ENCODE data around the gene AFP. TPM values are rescaled to one million over a fixed set of nuclear protein-coding genes. Genes with fewer than 3 reads are reported as not detected.

Gene AFP
- total RNA-seq, 1 experiment from 2014 or later, result 4.9 TPM

DNA sequence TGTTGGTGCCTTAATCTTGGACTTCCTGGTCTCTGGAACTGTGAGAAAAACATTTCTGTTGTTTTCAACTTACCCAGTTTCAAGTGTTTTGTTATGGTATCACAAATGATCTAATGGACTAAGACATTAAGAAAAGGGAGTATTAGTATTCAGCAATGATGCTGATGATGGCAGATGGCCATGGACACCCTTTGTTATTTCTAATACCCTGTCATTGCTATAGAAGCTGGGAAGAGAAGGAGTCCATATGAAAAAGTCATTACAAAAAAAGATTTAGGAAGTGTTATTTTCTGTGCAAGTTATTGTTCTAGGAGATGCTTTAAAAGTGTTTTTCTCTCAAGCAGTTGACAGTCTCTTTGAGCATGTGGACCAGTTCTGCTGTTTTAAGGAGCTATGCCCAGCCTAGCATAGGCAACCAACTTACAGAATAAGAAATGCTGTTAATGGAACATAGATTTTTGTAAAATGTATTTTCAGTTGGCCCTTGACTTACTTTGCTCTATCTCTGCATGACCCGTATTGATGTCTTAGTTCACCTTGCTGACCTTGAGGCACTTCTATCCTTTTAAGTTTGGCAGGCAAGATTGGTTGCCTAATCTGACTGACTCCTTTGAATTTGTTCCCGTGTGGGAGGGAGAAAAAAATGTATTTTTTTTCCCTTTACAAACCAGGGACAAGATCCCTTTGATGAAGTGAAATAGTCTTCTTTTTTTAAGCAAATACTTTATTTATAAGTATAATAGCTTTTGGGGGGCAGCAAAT, 6.0 kb upstream of the AFP start:
- Histone ChIP-seq H3K27ac (ENCODE audit: insufficient read length, low read depth, low read length) (no peak overlapping the region), H3K9ac (ENCODE audit: extremely low read depth, insufficient read length, low read length) (no peak overlapping the region), H3K79me2 (ENCODE audit: insufficient read depth, low read length) (no peaks in the 10 kb centered on the region), H3K4me1 (ENCODE audit: insufficient read depth, low read length) (no peaks in the 10 kb centered on the region), H2BK20ac (ENCODE audit: low read depth, low read length, poor library complexity, severe bottlenecking) (no peak overlapping the region), H3K18ac (ENCODE audit: insufficient read length, low read depth, low read length) (no peak overlapping the region), H3K23ac (ENCODE audit: insufficient read length, low read depth, low read length) (no peak overlapping the region), H3K56ac (ENCODE audit: insufficient read length, low read depth, low read length) (no peak overlapping the region), H3K4ac (ENCODE audit: low read depth, low read length) (no peak overlapping the region), H2AFZ (ENCODE audit: low read length) (no peak overlapping the region), H2BK5ac (ENCODE audit: insufficient read length, low read length) (no peak overlapping the region), H3K4me2 (ENCODE audit: insufficient read depth, insufficient read length, low read length) (no peak overlapping the region), H3K23me2 (ENCODE audit: insufficient read length, low read depth, low read length, poor library complexity, severe bottlenecking) (no peaks in the 10 kb centered on the region), H3K27me3 (ENCODE audit: insufficient read depth, low read length) (no peaks in the 10 kb centered on the region), H2BK12ac (ENCODE audit: insufficient read length, low read depth, low read length) (no peak overlapping the region), H4K8ac (replicated peaks; ENCODE audit: insufficient read length, low read depth, low read length) (no peak overlapping the region), H2AK5ac (ENCODE audit: insufficient read length, low read length) (no peak overlapping the region), H4K91ac (ENCODE audit: insufficient read length, low read depth, low read length) (no peak overlapping the region), H4K20me1 (ENCODE audit: control insufficient read depth, insufficient read depth, insufficient read length) (no peaks in the 10 kb centered on the region), H2BK120ac (ENCODE audit: low read depth, low read length, poor library complexity, severe bottlenecking) (no peak overlapping the region), H2BK15ac (ENCODE audit: low read depth, low read length) (no peak overlapping the region), H3K14ac (ENCODE audit: insufficient read depth, low read length) (no peak overlapping the region), H3T11ph (ENCODE audit: low read length) (no peak overlapping the region), H4K5ac (ENCODE audit: insufficient read length, low read depth, low read length) (no peak overlapping the region), H3K9me3 (ENCODE audit: control insufficient read depth, low read depth, low read length) (no peaks in the 10 kb centered on the region), H3K79me1 (ENCODE audit: insufficient read depth, low read depth, low read length, poor library complexity, severe bottlenecking) (no peaks in the 10 kb centered on the region)
- Mint-ChIP-seq H3K9me3 (no peaks in the 10 kb centered on the region), H3K4me3 (no peak overlapping the region), H3K36me3 (ENCODE audit: insufficient read depth in 1 of 3, low read depth in 3 of 3) (no peaks in the 10 kb centered on the region), H3K4me1 (no peaks in the 10 kb centered on the region), H3K27ac (no peak overlapping the region), H3K27me3 (ENCODE audit: low read depth) (no peaks in the 10 kb centered on the region)
- no CpG with 5 or more reads among the region's 2 CpGs for WGBS (ENCODE audit: extremely low coverage, insufficient read length, low lambda C conversion rate)
- no peak for DNase-seq
- TF ChIP-seq CTCF (conservative IDR thresholded peaks at IDR 0.05), result no peak
